Liver (tissue), 3 donors: ENCODE results near the gene GNG4.

Experiments
- CTCF ChIP-seq: fragments of 150-350 bp; IDR thresholded peaks from 2 replicates; pipeline ENCODE4 v1.5.1; 2017; ENCODE audit warnings: improper control_type of control experiment, low read depth, low read length; ENCODE audit not compliant: missing input control
- GABPA ChIP-seq, 2 donors: IDR thresholded peaks in 1 of 2; conservative IDR thresholded peaks in 1 of 2; 2 replicates each; pipeline ENCODE4 v1.6.1; 2016; ENCODE audit warnings: antibody characterized with exemption in 2 of 2, mild to moderate bottlenecking in 1 of 2, moderate library complexity in 1 of 2
- TAF1 ChIP-seq: conservative IDR thresholded peaks from 2 replicates; pipeline ENCODE4 v1.6.1; 2016; ENCODE audit warnings: antibody characterized with exemption, mild to moderate bottlenecking
- TF ChIP-seq, protein P1 (sequence below): IDR thresholded peaks from 2 replicates; pipeline ENCODE4 v1.6.1; 2016; ENCODE audit warnings: antibody characterized with exemption
- donor health status: healthy.
- donor health status: healthy.

- TF ChIP-seq CTCF: no peak
- TF ChIP-seq, protein P1, sequence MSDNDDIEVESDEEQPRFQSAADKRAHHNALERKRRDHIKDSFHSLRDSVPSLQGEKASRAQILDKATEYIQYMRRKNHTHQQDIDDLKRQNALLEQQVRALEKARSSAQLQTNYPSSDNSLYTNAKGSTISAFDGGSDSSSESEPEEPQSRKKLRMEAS: no peak
- TF ChIP-seq GABPA (IDR thresholded peaks at IDR 0.05 in 1 of 2, conservative IDR thresholded peaks at IDR 0.05 in 1 of 2): no peak
- TF ChIP-seq TAF1: no peak
Measured at GRCh38 chr1:235582130-235582529, 67.5 kb downstream of the GNG4 start.
